SK-N-SH treated with all-trans-retinoic acid at 6 μM for 48 hours (cell line): Measurements from ENCODE around the gene COL9A3.
A peak's percentile ranks its signal among the peaks of the same experiment; 100 is the strongest.

Experiments
- ARNTL ChIP-seq: fragments of 450-650 bp; formaldehyde crosslinking; IDR thresholded peaks from 2 replicates; pipeline ENCODE4 v1.5.0; 2020; ENCODE audit warnings: low read depth, mild to moderate bottlenecking, moderate library complexity, borderline replicate concordance
- CREB5 ChIP-seq: fragments of 250-450 bp; sonication (Bioruptor Pico); IDR thresholded peaks from 2 replicates; pipeline ENCODE4 v1.5.1; 2020; ENCODE audit warnings: low read depth, mild to moderate bottlenecking, moderate library complexity
- RARB ChIP-seq: fragments of 250-450 bp; sonication (Bioruptor Pico); IDR thresholded peaks from 2 replicates; pipeline ENCODE4 v1.8.0; 2021; ENCODE audit warnings: mild to moderate bottlenecking, moderate library complexity
- SNAI2 ChIP-seq: fragments of 250-450 bp; sonication (Bioruptor Pico); IDR thresholded peaks from 2 replicates; pipeline ENCODE4 v1.5.0; 2020; ENCODE audit warnings: mild to moderate bottlenecking, moderate library complexity
- TCF4 ChIP-seq: fragments of 250-450 bp; sonication (Bioruptor Pico); IDR thresholded peaks from 2 replicates; pipeline ENCODE4 v1.8.0; 2021; ENCODE audit warnings: mild to moderate bottlenecking, moderate library complexity, borderline replicate concordance
- TOX ChIP-seq: fragments of 250-450 bp; sonication (Bioruptor Pico); IDR thresholded peaks from 2 replicates; pipeline ENCODE4 v1.8.0; 2021; ENCODE audit warnings: mild to moderate bottlenecking, moderate library complexity, borderline replicate concordance
- TSHZ2 ChIP-seq: fragments of 250-450 bp; sonication (Bioruptor Pico); IDR thresholded peaks from 2 replicates; pipeline ENCODE4 v1.5.0; 2020; ENCODE audit warnings: mild to moderate bottlenecking, moderate library complexity
- ZFP3 ChIP-seq: fragments of 250-450 bp; sonication (Bioruptor Pico); IDR thresholded peaks from 2 replicates; pipeline ENCODE4 v1.5.0; 2020; ENCODE audit warnings: mild to moderate bottlenecking, moderate library complexity

GRCh38 chr20:62822788-62823651 lies 6.2 kb downstream of the COL9A3 start:
- TF ChIP-seq TCF4 (CRISPR knock-in tag) (peak; percentile 65; the same call in 1 of the 2 replicates), RARB (CRISPR knock-in tag) (no peak), SNAI2 (no peak), ZFP3 (no peak), TSHZ2 (peak; percentile 43; the same call in 1 of the 2 replicates), CREB5 (CRISPR knock-in tag) (no peak), TOX (no peak), ARNTL (CRISPR knock-in tag) (no peak)
